IMR-90 (cell line): ENCODE data around the gene PNPLA2. TPM values are rescaled to one million over a fixed set of nuclear protein-coding genes. Genes with fewer than 3 reads are reported as not detected.

Experiments used
- ATAC-seq: fragments of 200-7000 bp; cut with Tn5 transposase; 2 replicates; pipeline ENCODE4 v1.9.1; 2020; ENCODE audit warnings: low read depth, mild to moderate bottlenecking, moderate library complexity
- BruUV-seq: library from RNA; stranded (reverse); fragments of 400-500 nt; replicated peaks from 2 replicates; lab custom pipeline; 2021; lab: Mats Ljungman, UMichigan
- CTCF ChIA-PET: fragments of 300-600 bp; formaldehyde crosslinking; extraction: SDS; loops from one replicate; lab custom pipeline; 2021; ENCODE audit warnings: antibody characterized with exemption; lab: Yijun Ruan, JAX
- POLR2A ChIA-PET: fragments of 300-600 bp; sonication (Branson Sonifier 250); formaldehyde crosslinking; loops from one replicate; lab custom pipeline; 2022; ENCODE audit warnings: antibody characterized with exemption; ENCODE audit not compliant: unreplicated experiment; lab: Charles Lee
- DNase-seq: peaks from one replicate; pipeline ENCODE4 v3.0.0; 2013
- H2AFZ ChIP-seq: replicated peaks from 2 replicates; pipeline ENCODE3; 2013; ENCODE audit warnings: low read length, mild to moderate bottlenecking; ENCODE audit not compliant: poor library complexity
- H2AK5ac ChIP-seq: 2 replicates; pipeline ENCODE4 v1.6.1; 2013; ENCODE audit warnings: low read depth, low read length, inconsistent platforms
- H2AK9ac ChIP-seq: replicated peaks from 2 replicates; pipeline ENCODE3; 2013; ENCODE audit warnings: mild to moderate bottlenecking, low read depth, low read length, moderate library complexity; ENCODE audit not compliant: poor library complexity
- H2BK120ac ChIP-seq: 2 replicates; pipeline ENCODE4 v1.6.1; 2013; ENCODE audit warnings: low read depth, low read length, inconsistent platforms
- H2BK15ac ChIP-seq: 3 replicates; pipeline ENCODE4 v1.6.1; 2013; ENCODE audit warnings: low read depth, low read length, inconsistent platforms
- H2BK20ac ChIP-seq: 2 replicates; pipeline ENCODE4 v1.6.1; 2013; ENCODE audit warnings: low read depth, mild to moderate bottlenecking, inconsistent platforms, low read length, moderate library complexity
- H2BK5ac ChIP-seq: 2 replicates; pipeline ENCODE4 v1.6.1; 2013; ENCODE audit warnings: mild to moderate bottlenecking, low read depth, low read length, inconsistent platforms; ENCODE audit not compliant: poor library complexity, severe bottlenecking
- H3K14ac ChIP-seq: replicated peaks from 2 replicates; pipeline ENCODE4 v1.6.1; 2013; ENCODE audit warnings: low read depth, low read length, inconsistent platforms
- H3K18ac ChIP-seq: 2 replicates; pipeline ENCODE4 v1.6.1; 2013; ENCODE audit warnings: low read depth, low read length, control low read depth
- H3K23ac ChIP-seq: 2 replicates; pipeline ENCODE4 v1.6.1; 2013; ENCODE audit warnings: low read depth, low read length, inconsistent platforms
- H3K27ac ChIP-seq: 2 replicates; pipeline ENCODE4 v1.5.1; 2013; ENCODE audit warnings: mild to moderate bottlenecking, control low read depth, low read length; ENCODE audit not compliant: insufficient read depth
- H3K27me3 ChIP-seq: 2 replicates; pipeline ENCODE4 v1.6.1; 2013; ENCODE audit warnings: low read length; ENCODE audit not compliant: control insufficient read depth, insufficient read depth
- H3K36me3 ChIP-seq: 2 replicates; pipeline ENCODE4 v1.6.1; 2013; ENCODE audit warnings: low read length, mixed read lengths; ENCODE audit not compliant: control insufficient read depth, insufficient read depth
- H3K4ac ChIP-seq: 2 replicates; pipeline ENCODE4 v1.6.1; 2013; ENCODE audit warnings: low read depth, low read length, inconsistent platforms
- H3K4me1 ChIP-seq: 2 replicates; pipeline ENCODE4 v1.6.1; 2013; ENCODE audit warnings: low read length, mixed read lengths; ENCODE audit not compliant: control insufficient read depth, insufficient read depth
- H3K4me2 ChIP-seq: 2 replicates; pipeline ENCODE4 v1.6.1; 2013; ENCODE audit warnings: low read depth, mild to moderate bottlenecking, control low read depth, low read length, moderate library complexity
- H3K4me3 ChIP-seq: 2 replicates; pipeline ENCODE4 v1.5.1; 2013; ENCODE audit warnings: low read depth, mild to moderate bottlenecking, control low read depth, low read length, moderate library complexity; ENCODE audit not compliant: insufficient read depth
- H3K56ac ChIP-seq: 2 replicates; pipeline ENCODE4 v1.6.1; 2013; ENCODE audit warnings: low read length, inconsistent platforms; ENCODE audit not compliant: insufficient read depth; ENCODE audit errors: extremely low read depth
- H3K79me1 ChIP-seq, 2 experiments: 2 replicates each; pipeline ENCODE4 v1.6.1; 2013; ENCODE audit warnings: low read length in 2 of 2, inconsistent platforms in 1 of 2, low read depth in 1 of 2
- H3K9ac ChIP-seq: 2 replicates; pipeline ENCODE4 v1.6.1; 2013; ENCODE audit warnings: low read depth, low read length, control low read depth
- H3K9me1 ChIP-seq: 2 replicates; pipeline ENCODE4 v1.6.1; 2013; ENCODE audit warnings: low read length, inconsistent platforms; ENCODE audit not compliant: insufficient read depth
- H3K9me3 ChIP-seq: 2 replicates; pipeline ENCODE4 v1.6.1; 2013; ENCODE audit warnings: low read length; ENCODE audit not compliant: control insufficient read depth, insufficient read depth
- H4K20me1 ChIP-seq: 2 replicates; pipeline ENCODE4 v1.6.1; 2013; ENCODE audit warnings: low read length, inconsistent platforms; ENCODE audit not compliant: insufficient read depth
- H4K5ac ChIP-seq: 2 replicates; pipeline ENCODE4 v1.6.1; 2013; ENCODE audit warnings: mild to moderate bottlenecking, low read depth, low read length, control low read depth
- H4K8ac ChIP-seq, 2 experiments: 2 replicates each; pipeline ENCODE4 v1.6.1; 2013; ENCODE audit warnings: low read depth in 2 of 2, low read length in 2 of 2, control low read depth in 1 of 2, inconsistent platforms in 1 of 2
- H4K91ac ChIP-seq: 2 replicates; pipeline ENCODE4 v1.6.1; 2013; ENCODE audit warnings: low read depth, low read length, inconsistent platforms; ENCODE audit not compliant: insufficient read depth
- BHLHE40 ChIP-seq: fragments of 150-350 bp; IDR thresholded peaks from 2 replicates; pipeline ENCODE4 v1.6.1; 2016; ENCODE audit warnings: mild to moderate bottlenecking, low read depth, low read length
- CEBPB ChIP-seq: IDR thresholded peaks from 2 replicates; pipeline ENCODE4 v1.6.1; 2012; ENCODE audit warnings: low read depth, low read length, improper control_type of control experiment
- CHD1 ChIP-seq: IDR thresholded peaks from 2 replicates; pipeline ENCODE4 v1.6.1; 2012; ENCODE audit warnings: low read depth, low read length, improper control_type of control experiment
- FOS ChIP-seq: fragments of 150-350 bp; IDR thresholded peaks from 2 replicates; pipeline ENCODE4 v1.6.1; 2016; ENCODE audit warnings: low read depth, low read length
- MXI1 ChIP-seq: IDR thresholded peaks from 2 replicates; pipeline ENCODE4 v1.6.1; 2012; ENCODE audit warnings: low read depth, mild to moderate bottlenecking, low read length, moderate library complexity, borderline replicate concordance
- NFE2L2 ChIP-seq: fragments of 150-350 bp; IDR thresholded peaks from 2 replicates; pipeline ENCODE4 v1.6.1; 2016; ENCODE audit warnings: low read depth, mild to moderate bottlenecking, low read length
- POLR2A ChIP-seq: IDR thresholded peaks from 2 replicates; pipeline ENCODE4 v1.6.1; 2012; ENCODE audit warnings: mild to moderate bottlenecking, low read depth, low read length
- RAD21 ChIP-seq: IDR thresholded peaks from 2 replicates; pipeline ENCODE4 v1.6.1; 2012; ENCODE audit warnings: low read length, improper control_type of control experiment
- RCOR1 ChIP-seq: IDR thresholded peaks from 2 replicates; pipeline ENCODE4 v1.6.1; 2012; ENCODE audit warnings: mild to moderate bottlenecking, low read length, improper control_type of control experiment; ENCODE audit not compliant: insufficient replicate concordance
- RFX5 ChIP-seq: IDR thresholded peaks from 2 replicates; pipeline ENCODE4 v1.8.0; 2012; ENCODE audit warnings: low read depth, mild to moderate bottlenecking, low read length, moderate library complexity
- SMC3 ChIP-seq: fragments of 150-350 bp; IDR thresholded peaks from 2 replicates; pipeline ENCODE4 v1.6.1; 2016; ENCODE audit warnings: low read depth, mild to moderate bottlenecking, antibody characterized with exemption, low read length, moderate library complexity
- WGBS, 2 experiments: methylation state at CpG; one replicate each; pipeline versions ENCODE4 v1.1.5 to v1.1.7; 2013; ENCODE audit warnings: missing lambda C conversion rate in 2 of 2; ENCODE audit not compliant: insufficient read length in 1 of 2; ENCODE audit errors: extremely low coverage in 2 of 2; 5-methylcytosine and 5-hydroxymethylcytosine counted together
- dilution Hi-C: fragments of 300-500 bp; cut with HindIII; formaldehyde crosslinking; loops from one replicate; pipeline ENCODE4 v1.14.3; 2018; ENCODE audit warnings: low sequenced_read_pairs; ENCODE audit not compliant: unreplicated experiment
- in situ Hi-C: fragments of 300-500 bp; cut with MboI; formaldehyde crosslinking; loops from 3 replicates; pipeline ENCODE4 v1.14.3; 2019; ENCODE audit warnings: low sequenced_read_pairs, inconsistent platforms, mixed read lengths
- intact Hi-C: fragments of 100-400 bp; cut with micrococcal nuclease; formaldehyde crosslinking; loops from 2 replicates; pipeline ENCODE4 v1.10.0; 2022
- polyA plus RNA-seq, 3 experiments: library from polyadenylated mRNA; depleted of rRNA; stranded (reverse); fragments of >200 nt; gene quantifications; 2 replicates each; pipeline ENCODE4 v1.2.3, GENCODE V29; 2012; ENCODE audit warnings: low replicate concordance in 1 of 3
- total RNA-seq: library from RNA; depleted of rRNA; stranded (reverse); fragments of >200 nt; gene quantifications from 2 replicates; pipeline ENCODE4 v1.2.3, GENCODE V29; 2012
- TF ChIP-seq, protein P1 (sequence below): fragments of 150-350 bp; IDR thresholded peaks from 2 replicates; pipeline ENCODE4 v1.6.1; 2017; ENCODE audit warnings: mild to moderate bottlenecking, antibody characterized with exemption, low read length, low read depth
- TF ChIP-seq, protein P2 (sequence below): fragments of 150-350 bp; IDR thresholded peaks from 2 replicates; pipeline ENCODE4 v1.6.1; 2016; ENCODE audit warnings: low read depth, mild to moderate bottlenecking, low read length, moderate library complexity, borderline replicate concordance

Gene PNPLA2
- total and polyA plus RNA-seq, 2 of the 4 experiments (the other 2 are of a cell fraction) = 7.0 to 94.3 TPM

DNA sequence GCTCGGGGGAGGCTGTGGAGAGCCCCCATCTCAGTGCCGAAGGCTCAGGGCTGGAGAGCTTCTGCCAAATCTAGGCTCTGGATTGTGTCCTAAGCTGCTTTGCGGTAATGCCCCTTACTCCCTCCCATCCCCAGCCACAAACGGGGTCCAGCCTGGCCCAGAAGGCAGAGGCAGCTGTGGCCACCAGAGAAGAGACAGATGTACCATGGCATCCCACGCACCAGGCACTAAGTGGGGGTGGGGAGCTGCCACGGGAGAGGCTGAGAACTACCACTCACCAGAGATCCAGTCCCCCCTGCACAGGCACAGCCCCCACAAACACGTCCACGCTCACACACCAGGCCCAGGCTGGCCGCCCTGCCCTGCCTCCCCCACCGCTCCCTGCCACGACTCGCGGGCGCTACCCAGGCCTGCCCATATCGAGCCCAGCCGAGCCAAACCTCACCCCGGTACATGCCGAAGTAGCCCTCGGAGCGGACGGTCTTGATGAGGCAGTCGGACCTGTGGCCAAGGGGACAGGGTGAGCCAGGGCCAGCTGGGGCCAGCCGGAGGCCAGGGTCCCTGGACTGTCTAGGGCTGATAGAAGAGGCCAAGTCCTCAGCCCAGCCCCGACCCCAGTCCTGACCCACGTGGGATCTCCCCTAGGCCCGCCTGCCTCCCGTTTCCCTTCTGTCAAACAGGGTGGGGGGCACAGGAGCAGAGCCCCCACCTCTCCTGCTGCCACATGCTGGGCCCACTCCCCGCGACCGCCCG, 24.5 kb upstream of the PNPLA2 start:
- Histone ChIP-seq H2BK15ac (no peak overlapping the region), H3K79me1 (peaks cover 0 to 29% of the 10 kb centered on the region in 2 experiments; a peak in 3 of 4 replicates), H2AFZ (peak overlapping the region; percentile 40), H3K36me3 (peaks cover 24% of the 10 kb centered on the region; the same call in 1 of the 2 replicates), H3K9me1 (peaks cover 6% of the 10 kb centered on the region; the same call in 1 of the 2 replicates), H3K27me3 (no peaks in the 10 kb centered on the region), H3K4me1 (peaks cover 16% of the 10 kb centered on the region), H3K9me3 (no peaks in the 10 kb centered on the region), H3K23ac (no peak overlapping the region), H3K4ac (no peak overlapping the region), H3K27ac (no peak overlapping the region), H3K4me2 (no peak overlapping the region), H2BK120ac (no peak overlapping the region), H4K5ac (no peak overlapping the region), H2AK9ac (no peak overlapping the region), H3K9ac (no peak overlapping the region), H3K14ac (no peak overlapping the region), H2BK5ac (no peak overlapping the region), H4K20me1 (peaks cover 18% of the 10 kb centered on the region), H2AK5ac (no peak overlapping the region), H4K8ac (no peak overlapping the region), H3K56ac (no peak overlapping the region), H4K91ac (no peak overlapping the region), H3K4me3 (no peak overlapping the region), H2BK20ac (no peak overlapping the region), H3K18ac (no peak overlapping the region)
- WGBS, 2 experiments = 90% methylated on average over 8 of the region's 31 CpGs; no CpG with 5 or more reads in 1 of the 2 experiments
- no TSS peak for BruUV-seq
- TF ChIP-seq, protein P1, sequence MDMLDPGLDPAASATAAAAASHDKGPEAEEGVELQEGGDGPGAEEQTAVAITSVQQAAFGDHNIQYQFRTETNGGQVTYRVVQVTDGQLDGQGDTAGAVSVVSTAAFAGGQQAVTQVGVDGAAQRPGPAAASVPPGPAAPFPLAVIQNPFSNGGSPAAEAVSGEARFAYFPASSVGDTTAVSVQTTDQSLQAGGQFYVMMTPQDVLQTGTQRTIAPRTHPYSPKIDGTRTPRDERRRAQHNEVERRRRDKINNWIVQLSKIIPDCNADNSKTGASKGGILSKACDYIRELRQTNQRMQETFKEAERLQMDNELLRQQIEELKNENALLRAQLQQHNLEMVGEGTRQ = no peak
- TF ChIP-seq RAD21 (no peak), BHLHE40 (no peak), RCOR1 (no peak), RFX5 (no peak), CEBPB (no peak), CHD1 (no peak), FOS (no peak), POLR2A (no peak), SMC3 (no peak), MXI1 (no peak), NFE2L2 (no peak)
- TF ChIP-seq, protein P2, sequence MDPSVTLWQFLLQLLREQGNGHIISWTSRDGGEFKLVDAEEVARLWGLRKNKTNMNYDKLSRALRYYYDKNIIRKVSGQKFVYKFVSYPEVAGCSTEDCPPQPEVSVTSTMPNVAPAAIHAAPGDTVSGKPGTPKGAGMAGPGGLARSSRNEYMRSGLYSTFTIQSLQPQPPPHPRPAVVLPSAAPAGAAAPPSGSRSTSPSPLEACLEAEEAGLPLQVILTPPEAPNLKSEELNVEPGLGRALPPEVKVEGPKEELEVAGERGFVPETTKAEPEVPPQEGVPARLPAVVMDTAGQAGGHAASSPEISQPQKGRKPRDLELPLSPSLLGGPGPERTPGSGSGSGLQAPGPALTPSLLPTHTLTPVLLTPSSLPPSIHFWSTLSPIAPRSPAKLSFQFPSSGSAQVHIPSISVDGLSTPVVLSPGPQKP = no peak
- in situ Hi-C loops (no loop called here), intact Hi-C loops (no loop called here), dilution Hi-C loops (no loop called here)
- POLR2A ChIA-PET = no interaction called here
- DNase-seq (no peak), ATAC-seq (no peak)
- CTCF ChIA-PET = interaction anchor here (0.7 kb wide), 1 partner anchor 9 kb away, joined by 3 read pairs; no protein-coding TSS in a partner anchor
